Measurements from ENCODE around the gene CDH18. TPM values are rescaled to one million over a fixed set of nuclear protein-coding genes. Genes with fewer than 3 reads are reported as not detected.

The CDH18 gene
- total RNA-seq, 1 donor from 2014 or later = not detected

- no peaks in the 10 kb centered on the region for H3K4me1 Mint-ChIP-seq
- no peaks in the 10 kb centered on the region for H3K27me3 Mint-ChIP-seq
- POLR2A ChIA-PET = no interaction called here
- no peaks in the 10 kb centered on the region for H3K36me3 Mint-ChIP-seq (ENCODE audit: low read depth)
- no peak overlapping the region for H3K4me3 Mint-ChIP-seq
- TF ChIP-seq CTCF (IDR thresholded peaks at IDR 0.05) = no peak
- H3K27ac Mint-ChIP-seq = no peak overlapping the region
- DNase-seq = no peak
- intact Hi-C loops (cut with micrococcal nuclease) = no loop called here
- CTCF ChIA-PET = no interaction called here
- H3K9me3 Mint-ChIP-seq = peaks cover 5% of the 10 kb centered on the region
- ATAC-seq (ENCODE audit: low read depth) = no peak
Observed at GRCh38 chr5:19547640-19548039, 440.4 kb downstream of the CDH18 start.

GRCh38 chr5:19546521-19546920 is 441.5 kb downstream of the CDH18 start:
- intact Hi-C loops (cut with micrococcal nuclease) = no loop called here
- ChIA-PET POLR2A (no interaction called here), CTCF (no interaction called here)
- ATAC-seq (ENCODE audit: low read depth) (no peak), DNase-seq (no peak)
- Mint-ChIP-seq H3K4me3 (no peak overlapping the region), H3K36me3 (ENCODE audit: low read depth) (no peaks in the 10 kb centered on the region), H3K9me3 (peaks cover 5% of the 10 kb centered on the region), H3K27ac (no peak overlapping the region), H3K4me1 (no peaks in the 10 kb centered on the region), H3K27me3 (no peaks in the 10 kb centered on the region)
- no peak for TF ChIP-seq CTCF (IDR thresholded peaks at IDR 0.05)

GRCh38 chr5:19538607-19539006 is 449.4 kb downstream of the CDH18 start:
- Mint-ChIP-seq H3K4me3 (no peak overlapping the region), H3K36me3 (ENCODE audit: low read depth) (no peaks in the 10 kb centered on the region), H3K4me1 (no peaks in the 10 kb centered on the region), H3K27ac (no peak overlapping the region), H3K27me3 (no peaks in the 10 kb centered on the region), H3K9me3 (peaks cover 5% of the 10 kb centered on the region)
- POLR2A ChIA-PET = no interaction called here
- TF ChIP-seq CTCF (IDR thresholded peaks at IDR 0.05) = no peak
- ATAC-seq (ENCODE audit: low read depth) (no peak), DNase-seq (no peak)
- intact Hi-C loops (cut with micrococcal nuclease) = no loop called here
- CTCF ChIA-PET = no interaction called here

GRCh38 chr5:19536387-19536786 is 451.6 kb downstream of the CDH18 start:
- Mint-ChIP-seq H3K4me3 (no peak overlapping the region), H3K27ac (no peak overlapping the region), H3K9me3 (peaks cover 2% of the 10 kb centered on the region), H3K27me3 (no peaks in the 10 kb centered on the region), H3K36me3 (ENCODE audit: low read depth) (no peaks in the 10 kb centered on the region), H3K4me1 (no peaks in the 10 kb centered on the region)
- DNase-seq (no peak), ATAC-seq (ENCODE audit: low read depth) (no peak)
- POLR2A ChIA-PET = no interaction called here
- CTCF ChIA-PET = no interaction called here
- TF ChIP-seq CTCF (IDR thresholded peaks at IDR 0.05) = no peak
- intact Hi-C loops (cut with micrococcal nuclease) = no loop called here

GRCh38 chr5:19534751-19535150 is 453.2 kb downstream of the CDH18 start:
- ATAC-seq (ENCODE audit: low read depth) (no peak), DNase-seq (no peak)
- H3K9me3 Mint-ChIP-seq = no peaks in the 10 kb centered on the region
- H3K27ac Mint-ChIP-seq = no peak overlapping the region
- CTCF ChIA-PET = no interaction called here
- no peak overlapping the region for H3K4me3 Mint-ChIP-seq
- intact Hi-C loops (cut with micrococcal nuclease) = no loop called here
- POLR2A ChIA-PET = no interaction called here
- no peaks in the 10 kb centered on the region for H3K27me3 Mint-ChIP-seq
- TF ChIP-seq CTCF (IDR thresholded peaks at IDR 0.05) = no peak
- H3K36me3 Mint-ChIP-seq (ENCODE audit: low read depth) = no peaks in the 10 kb centered on the region
- no peaks in the 10 kb centered on the region for H3K4me1 Mint-ChIP-seq

Data from activated B cell treated with CpG ODN at 0.5 μM for 24 hours (primary cell).